Retinal pigment epithelial cell (primary cell): ENCODE results near the gene DNM1.

ENCODE experiments used
- DNase-seq: peaks from one replicate; pipeline ENCODE4 v3.0.0-alpha.2; 2010; ENCODE audit warnings: low read depth
- H3K4me3 ChIP-seq: 2 replicates; pipeline ENCODE4 v1.5.1; 2011; ENCODE audit warnings: mild to moderate bottlenecking, low read length, control low read depth, moderate library complexity
- TF ChIP-seq, protein P1 (sequence below): conservative IDR thresholded peaks from 2 replicates; pipeline ENCODE4 v1.5.1; 2011; ENCODE audit warnings: low read depth, low read length, control low read depth, inconsistent platforms

DNM1 gene

GRCh38 chr9:128296340-128297220 is 93.4 kb downstream of the DNM1 start:
- TF ChIP-seq, protein P1, sequence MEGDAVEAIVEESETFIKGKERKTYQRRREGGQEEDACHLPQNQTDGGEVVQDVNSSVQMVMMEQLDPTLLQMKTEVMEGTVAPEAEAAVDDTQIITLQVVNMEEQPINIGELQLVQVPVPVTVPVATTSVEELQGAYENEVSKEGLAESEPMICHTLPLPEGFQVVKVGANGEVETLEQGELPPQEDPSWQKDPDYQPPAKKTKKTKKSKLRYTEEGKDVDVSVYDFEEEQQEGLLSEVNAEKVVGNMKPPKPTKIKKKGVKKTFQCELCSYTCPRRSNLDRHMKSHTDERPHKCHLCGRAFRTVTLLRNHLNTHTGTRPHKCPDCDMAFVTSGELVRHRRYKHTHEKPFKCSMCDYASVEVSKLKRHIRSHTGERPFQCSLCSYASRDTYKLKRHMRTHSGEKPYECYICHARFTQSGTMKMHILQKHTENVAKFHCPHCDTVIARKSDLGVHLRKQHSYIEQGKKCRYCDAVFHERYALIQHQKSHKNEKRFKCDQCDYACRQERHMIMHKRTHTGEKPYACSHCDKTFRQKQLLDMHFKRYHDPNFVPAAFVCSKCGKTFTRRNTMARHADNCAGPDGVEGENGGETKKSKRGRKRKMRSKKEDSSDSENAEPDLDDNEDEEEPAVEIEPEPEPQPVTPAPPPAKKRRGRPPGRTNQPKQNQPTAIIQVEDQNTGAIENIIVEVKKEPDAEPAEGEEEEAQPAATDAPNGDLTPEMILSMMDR, result no peak
- no peak overlapping the region for H3K4me3 ChIP-seq
- DNase-seq, result no peak

- no peak overlapping the region for H3K4me3 ChIP-seq
- TF ChIP-seq, protein P1, result no peak
- DNase-seq, result no peak
Measured at GRCh38 chr9:128297221-128297773, 94.1 kb downstream of the DNM1 start.

DNA sequence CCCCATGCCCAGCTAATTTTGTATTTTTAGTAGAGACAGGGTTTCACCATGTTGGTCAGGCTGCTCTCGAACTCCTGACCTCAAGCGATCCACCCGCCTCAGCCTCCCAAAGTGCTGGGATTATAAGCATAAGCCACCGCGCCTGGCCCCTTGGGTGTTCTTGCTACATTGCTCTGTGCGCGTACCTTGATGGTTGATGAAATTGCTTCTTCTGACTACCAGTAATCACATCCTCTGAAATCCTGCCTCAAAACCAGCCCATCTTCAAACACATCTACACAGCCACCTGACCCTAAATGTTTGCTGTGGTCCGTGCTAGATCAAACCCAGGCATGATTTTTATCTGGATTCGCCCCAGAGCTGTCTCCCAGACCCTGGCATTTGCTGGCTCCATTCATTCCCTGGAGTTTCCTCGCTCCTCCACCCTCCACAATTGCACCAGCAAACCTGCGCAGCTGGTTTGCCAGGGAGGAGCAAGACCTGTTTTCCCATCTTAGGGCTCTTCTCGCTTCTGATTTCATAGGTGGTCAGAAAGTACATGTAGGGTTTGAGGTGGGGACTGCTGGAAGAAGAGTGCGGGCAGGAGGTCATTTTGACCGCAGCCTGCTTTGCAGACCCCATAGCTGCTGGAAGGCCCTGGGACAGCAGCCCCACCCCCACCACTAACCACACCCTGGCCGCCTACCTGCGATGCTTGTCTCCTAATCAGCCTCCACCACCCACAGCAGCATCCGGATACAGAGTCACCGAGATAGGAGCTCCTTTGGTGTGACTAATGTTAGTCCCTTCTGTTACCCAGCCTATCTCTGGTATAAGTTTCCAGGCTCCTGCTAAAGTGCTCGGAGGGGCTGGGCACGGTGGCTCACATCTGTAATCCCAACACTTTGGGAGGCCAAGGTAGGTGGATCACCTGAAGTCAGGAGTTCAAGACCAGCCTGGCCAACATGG is 95.6 kb downstream of the DNM1 start:
- H3K4me3 ChIP-seq, result no peak overlapping the region
- no peak for DNase-seq
- TF ChIP-seq, protein P1, result no peak

GRCh38 chr9:128304136-128304970 is 101.2 kb downstream of the DNM1 start:
- H3K4me3 ChIP-seq, result no peak overlapping the region
- no peak for DNase-seq
- TF ChIP-seq, protein P1, result no peak
